IMR-90 (cell line): Measurements from ENCODE around the gene HLA-F. TPM values are rescaled to one million over a fixed set of nuclear protein-coding genes. Genes with fewer than 3 reads are reported as not detected.

Experiments
- ATAC-seq: fragments of 200-7000 bp; cut with Tn5 transposase; 2 replicates; pipeline ENCODE4 v1.9.1; 2020; ENCODE audit warnings: low read depth, mild to moderate bottlenecking, moderate library complexity
- BruUV-seq: library from RNA; stranded (reverse); fragments of 400-500 nt; replicated peaks from 2 replicates; lab custom pipeline; 2021; lab: Mats Ljungman, UMichigan
- CTCF ChIA-PET: fragments of 300-600 bp; formaldehyde crosslinking; extraction: SDS; loops from one replicate; lab custom pipeline; 2021; ENCODE audit warnings: antibody characterized with exemption; lab: Yijun Ruan, JAX
- POLR2A ChIA-PET: fragments of 300-600 bp; sonication (Branson Sonifier 250); formaldehyde crosslinking; loops from one replicate; lab custom pipeline; 2022; ENCODE audit warnings: antibody characterized with exemption; ENCODE audit not compliant: unreplicated experiment; lab: Charles Lee
- DNase-seq: peaks from one replicate; pipeline ENCODE4 v3.0.0; 2013
- H2AFZ ChIP-seq: replicated peaks from 2 replicates; pipeline ENCODE3; 2013; ENCODE audit warnings: low read length, mild to moderate bottlenecking; ENCODE audit not compliant: poor library complexity
- H2AK5ac ChIP-seq: 2 replicates; pipeline ENCODE4 v1.6.1; 2013; ENCODE audit warnings: low read depth, low read length, inconsistent platforms
- H2AK9ac ChIP-seq: replicated peaks from 2 replicates; pipeline ENCODE3; 2013; ENCODE audit warnings: mild to moderate bottlenecking, low read depth, low read length, moderate library complexity; ENCODE audit not compliant: poor library complexity
- H2BK120ac ChIP-seq: 2 replicates; pipeline ENCODE4 v1.6.1; 2013; ENCODE audit warnings: low read depth, low read length, inconsistent platforms
- H2BK15ac ChIP-seq: 3 replicates; pipeline ENCODE4 v1.6.1; 2013; ENCODE audit warnings: low read depth, low read length, inconsistent platforms
- H2BK20ac ChIP-seq: 2 replicates; pipeline ENCODE4 v1.6.1; 2013; ENCODE audit warnings: low read depth, mild to moderate bottlenecking, inconsistent platforms, low read length, moderate library complexity
- H2BK5ac ChIP-seq: 2 replicates; pipeline ENCODE4 v1.6.1; 2013; ENCODE audit warnings: mild to moderate bottlenecking, low read depth, low read length, inconsistent platforms; ENCODE audit not compliant: poor library complexity, severe bottlenecking
- H3K14ac ChIP-seq: replicated peaks from 2 replicates; pipeline ENCODE4 v1.6.1; 2013; ENCODE audit warnings: low read depth, low read length, inconsistent platforms
- H3K18ac ChIP-seq: 2 replicates; pipeline ENCODE4 v1.6.1; 2013; ENCODE audit warnings: low read depth, low read length, control low read depth
- H3K23ac ChIP-seq: 2 replicates; pipeline ENCODE4 v1.6.1; 2013; ENCODE audit warnings: low read depth, low read length, inconsistent platforms
- H3K27ac ChIP-seq: 2 replicates; pipeline ENCODE4 v1.5.1; 2013; ENCODE audit warnings: mild to moderate bottlenecking, control low read depth, low read length; ENCODE audit not compliant: insufficient read depth
- H3K27me3 ChIP-seq: 2 replicates; pipeline ENCODE4 v1.6.1; 2013; ENCODE audit warnings: low read length; ENCODE audit not compliant: control insufficient read depth, insufficient read depth
- H3K36me3 ChIP-seq: 2 replicates; pipeline ENCODE4 v1.6.1; 2013; ENCODE audit warnings: low read length, mixed read lengths; ENCODE audit not compliant: control insufficient read depth, insufficient read depth
- H3K4ac ChIP-seq: 2 replicates; pipeline ENCODE4 v1.6.1; 2013; ENCODE audit warnings: low read depth, low read length, inconsistent platforms
- H3K4me1 ChIP-seq: 2 replicates; pipeline ENCODE4 v1.6.1; 2013; ENCODE audit warnings: low read length, mixed read lengths; ENCODE audit not compliant: control insufficient read depth, insufficient read depth
- H3K4me2 ChIP-seq: 2 replicates; pipeline ENCODE4 v1.6.1; 2013; ENCODE audit warnings: low read depth, mild to moderate bottlenecking, control low read depth, low read length, moderate library complexity
- H3K4me3 ChIP-seq: 2 replicates; pipeline ENCODE4 v1.5.1; 2013; ENCODE audit warnings: low read depth, mild to moderate bottlenecking, control low read depth, low read length, moderate library complexity; ENCODE audit not compliant: insufficient read depth
- H3K56ac ChIP-seq: 2 replicates; pipeline ENCODE4 v1.6.1; 2013; ENCODE audit warnings: low read length, inconsistent platforms; ENCODE audit not compliant: insufficient read depth; ENCODE audit errors: extremely low read depth
- H3K79me1 ChIP-seq, 2 experiments: 2 replicates each; pipeline ENCODE4 v1.6.1; 2013; ENCODE audit warnings: low read length in 2 of 2, inconsistent platforms in 1 of 2, low read depth in 1 of 2
- H3K9ac ChIP-seq: 2 replicates; pipeline ENCODE4 v1.6.1; 2013; ENCODE audit warnings: low read depth, low read length, control low read depth
- H3K9me1 ChIP-seq: 2 replicates; pipeline ENCODE4 v1.6.1; 2013; ENCODE audit warnings: low read length, inconsistent platforms; ENCODE audit not compliant: insufficient read depth
- H3K9me3 ChIP-seq: 2 replicates; pipeline ENCODE4 v1.6.1; 2013; ENCODE audit warnings: low read length; ENCODE audit not compliant: control insufficient read depth, insufficient read depth
- H4K20me1 ChIP-seq: 2 replicates; pipeline ENCODE4 v1.6.1; 2013; ENCODE audit warnings: low read length, inconsistent platforms; ENCODE audit not compliant: insufficient read depth
- H4K5ac ChIP-seq: 2 replicates; pipeline ENCODE4 v1.6.1; 2013; ENCODE audit warnings: mild to moderate bottlenecking, low read depth, low read length, control low read depth
- H4K8ac ChIP-seq, 2 experiments: 2 replicates each; pipeline ENCODE4 v1.6.1; 2013; ENCODE audit warnings: low read depth in 2 of 2, low read length in 2 of 2, control low read depth in 1 of 2, inconsistent platforms in 1 of 2
- H4K91ac ChIP-seq: 2 replicates; pipeline ENCODE4 v1.6.1; 2013; ENCODE audit warnings: low read depth, low read length, inconsistent platforms; ENCODE audit not compliant: insufficient read depth
- CEBPB ChIP-seq: IDR thresholded peaks from 2 replicates; pipeline ENCODE4 v1.6.1; 2012; ENCODE audit warnings: low read depth, low read length, improper control_type of control experiment
- FOS ChIP-seq: fragments of 150-350 bp; IDR thresholded peaks from 2 replicates; pipeline ENCODE4 v1.6.1; 2016; ENCODE audit warnings: low read depth, low read length
- MAZ ChIP-seq: IDR thresholded peaks from 2 replicates; pipeline ENCODE4 v1.6.1; 2012; ENCODE audit warnings: low read depth, mild to moderate bottlenecking, low read length, improper control_type of control experiment, moderate library complexity, borderline replicate concordance
- MXI1 ChIP-seq: IDR thresholded peaks from 2 replicates; pipeline ENCODE4 v1.6.1; 2012; ENCODE audit warnings: low read depth, mild to moderate bottlenecking, low read length, moderate library complexity, borderline replicate concordance
- NFE2L2 ChIP-seq: fragments of 150-350 bp; IDR thresholded peaks from 2 replicates; pipeline ENCODE4 v1.6.1; 2016; ENCODE audit warnings: low read depth, mild to moderate bottlenecking, low read length
- WGBS, 2 experiments: methylation state at CpG; one replicate each; pipeline versions ENCODE4 v1.1.5 to v1.1.7; 2013; ENCODE audit warnings: missing lambda C conversion rate in 2 of 2; ENCODE audit not compliant: insufficient read length in 1 of 2; ENCODE audit errors: extremely low coverage in 2 of 2; 5-methylcytosine and 5-hydroxymethylcytosine counted together
- dilution Hi-C: fragments of 300-500 bp; cut with HindIII; formaldehyde crosslinking; loops from one replicate; pipeline ENCODE4 v1.14.3; 2018; ENCODE audit warnings: low sequenced_read_pairs; ENCODE audit not compliant: unreplicated experiment
- in situ Hi-C: fragments of 300-500 bp; cut with MboI; formaldehyde crosslinking; loops from 3 replicates; pipeline ENCODE4 v1.14.3; 2019; ENCODE audit warnings: low sequenced_read_pairs, inconsistent platforms, mixed read lengths
- intact Hi-C: fragments of 100-400 bp; cut with micrococcal nuclease; formaldehyde crosslinking; loops from 2 replicates; pipeline ENCODE4 v1.10.0; 2022
- polyA plus RNA-seq, 3 experiments: library from polyadenylated mRNA; depleted of rRNA; stranded (reverse); fragments of >200 nt; gene quantifications; 2 replicates each; pipeline ENCODE4 v1.2.3, GENCODE V29; 2012; ENCODE audit warnings: low replicate concordance in 1 of 3
- total RNA-seq: library from RNA; depleted of rRNA; stranded (reverse); fragments of >200 nt; gene quantifications from 2 replicates; pipeline ENCODE4 v1.2.3, GENCODE V29; 2012

HLA-F gene
- total and polyA plus RNA-seq, 2 of the 4 experiments (the other 2 are of a cell fraction), result not detected

DNA sequence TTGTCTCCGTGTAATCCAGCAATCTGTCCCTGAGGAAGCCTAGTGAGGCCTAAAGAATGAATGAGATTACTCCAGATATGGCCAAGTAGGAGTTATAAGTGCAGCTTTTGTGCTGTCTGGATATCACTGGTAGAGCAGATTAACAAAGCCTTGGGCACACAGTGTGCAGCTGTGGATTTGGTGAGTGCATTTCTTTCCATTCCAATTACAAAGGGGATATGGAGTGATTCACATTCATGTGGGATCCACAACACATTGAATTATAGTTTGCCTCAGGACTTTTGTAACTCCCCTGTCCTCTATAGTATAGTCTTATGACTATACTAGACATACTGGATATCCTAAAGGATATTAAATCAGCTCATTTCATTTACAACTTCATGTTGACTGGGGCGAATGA lies 47.1 kb downstream of the HLA-F start:
- ChIA-PET POLR2A (no interaction called here), CTCF (no interaction called here)
- ATAC-seq (no peak), DNase-seq (no peak)
- H2AK5ac ChIP-seq, result no peak overlapping the region
- H4K8ac ChIP-seq, result no peak overlapping the region
- no peak overlapping the region for H3K4me2 ChIP-seq
- WGBS, 2 experiments, result no CpG with 5 or more reads among the region's 2 CpGs
- no peak overlapping the region for H4K91ac ChIP-seq
- intact Hi-C loops, result no loop called here
- dilution Hi-C loops, result no loop called here
- no peak overlapping the region for H3K27ac ChIP-seq
- H2BK5ac ChIP-seq, result no peak overlapping the region
- H3K56ac ChIP-seq, result no peak overlapping the region
- BruUV-seq, result no TSS peak
- no peak overlapping the region for H2BK120ac ChIP-seq
- H4K20me1 ChIP-seq, result no peaks in the 10 kb centered on the region
- no peak overlapping the region for H2AK9ac ChIP-seq
- H3K18ac ChIP-seq, result no peak overlapping the region
- H3K9me1 ChIP-seq, result no peaks in the 10 kb centered on the region
- no peaks in the 10 kb centered on the region for H3K79me1 ChIP-seq
- no peak overlapping the region for H3K23ac ChIP-seq
- no peak overlapping the region for H4K5ac ChIP-seq
- no peak overlapping the region for H3K4ac ChIP-seq
- no peak overlapping the region for H3K4me3 ChIP-seq
- peaks cover 11% of the 10 kb centered on the region for H3K27me3 ChIP-seq
- in situ Hi-C loops, result no loop called here
- H2BK15ac ChIP-seq, result no peak overlapping the region
- H3K4me1 ChIP-seq, result no peaks in the 10 kb centered on the region
- no peak overlapping the region for H3K9ac ChIP-seq
- H3K9me3 ChIP-seq, result no peaks in the 10 kb centered on the region
- TF ChIP-seq MAZ (no peak), FOS (no peak), CEBPB (no peak), NFE2L2 (no peak), MXI1 (no peak)
- H2AFZ ChIP-seq, result no peak overlapping the region
- H3K14ac ChIP-seq, result no peak overlapping the region
- no peaks in the 10 kb centered on the region for H3K36me3 ChIP-seq
- H2BK20ac ChIP-seq, result no peak overlapping the region
